ENCODE results near the gene ARX. TPM values are rescaled to one million over a fixed set of nuclear protein-coding genes. Genes with fewer than 3 reads are reported as not detected.

Gene ARX
- total and polyA plus RNA-seq, 4 donors, result 0.21 to 1.8 (median 0.43) TPM; not detected in 1

- Histone ChIP-seq H3K27me3 (ENCODE audit: control insufficient read depth in 3 of 3, insufficient read depth in 3 of 3, low read length in 2 of 3) (peaks cover 0 to 6% (median 5%) of the 10 kb centered on the region in 3 donors), H3K36me3 (ENCODE audit: control insufficient read depth in 4 of 4, insufficient read depth in 4 of 4, low read length in 4 of 4) (no peaks in the 10 kb centered on the region), H3K27ac (ENCODE audit: low read depth in 1 of 2, low read length in 1 of 2) (no peak overlapping the region), H3K4me1 (ENCODE audit: control insufficient read depth in 5 of 5, insufficient read depth in 5 of 5, low read length in 5 of 5) (no peaks in the 10 kb centered on the region), H3K4me3 (no peak overlapping the region), H3K9me3 (ENCODE audit: control insufficient read depth in 4 of 4, insufficient read depth in 3 of 4, low read length in 3 of 4) (peaks cover 0 to 4% (median 0%) of the 10 kb centered on the region in 4 donors), H3K9ac (ENCODE audit: insufficient read depth in 1 of 2, low read length in 2 of 2) (no peak overlapping the region)
- DNase-seq (no peak), ATAC-seq (ENCODE audit: insufficient read depth, low FRiP score) (no peak)
- WGBS, 2 donors, result 77 to 94% methylated on average over 2 of the region's 2 CpGs
- no peak for TF ChIP-seq CTCF (IDR thresholded peaks at IDR 0.05; ENCODE audit: control extremely low read depth, extremely low read depth)
Measured at GRCh38 chrX:24955372-24955930, 60.3 kb downstream of the ARX start.

GRCh38 chrX:24954732-24955131 lies 61.0 kb downstream of the ARX start:
- H3K27ac ChIP-seq (ENCODE audit: low read depth in 1 of 2, low read length in 1 of 2), result no peak overlapping the region
- no peak overlapping the region for H3K4me3 ChIP-seq
- H3K9ac ChIP-seq (ENCODE audit: insufficient read depth in 1 of 2, low read length in 2 of 2), result no peak overlapping the region
- peaks cover 0 to 4% (median 0%) of the 10 kb centered on the region in 4 donors for H3K9me3 ChIP-seq (ENCODE audit: control insufficient read depth in 4 of 4, insufficient read depth in 3 of 4, low read length in 3 of 4)
- no peak for TF ChIP-seq CTCF (IDR thresholded peaks at IDR 0.05; ENCODE audit: control extremely low read depth, extremely low read depth)
- peaks cover 0 to 6% (median 5%) of the 10 kb centered on the region in 3 donors for H3K27me3 ChIP-seq (ENCODE audit: control insufficient read depth in 3 of 3, insufficient read depth in 3 of 3, low read length in 2 of 3)
- DNase-seq (no peak), ATAC-seq (ENCODE audit: insufficient read depth, low FRiP score) (no peak)
- no peaks in the 10 kb centered on the region for H3K4me1 ChIP-seq (ENCODE audit: control insufficient read depth in 5 of 5, insufficient read depth in 5 of 5, low read length in 5 of 5)
- peaks cover 0 to 3% (median 0%) of the 10 kb centered on the region in 4 donors for H3K36me3 ChIP-seq (ENCODE audit: control insufficient read depth in 4 of 4, insufficient read depth in 4 of 4, low read length in 4 of 4)
- WGBS, 2 donors, result 75 to 95% methylated on average over 2 of the region's 2 CpGs

Small RNA genes within 50 kb of the gene (small RNA-seq; reads per million reads assigned to genes)
- gene RN7SL91P (ENCODE audit: low replicate concordance), result not detected
